HepG2 (cell line): ENCODE results near the gene MTCH2. TPM values are rescaled to one million over a fixed set of nuclear protein-coding genes. Genes with fewer than 3 reads are reported as not detected.

Experiments
- ARHGAP35 ChIP-seq: sonication (generic); formaldehyde crosslinking; IDR thresholded peaks from 2 replicates; pipeline ENCODE4 v1.9.0; 2022; ENCODE audit warnings: mild to moderate bottlenecking, inconsistent platforms, moderate library complexity, missing genetic modification reagents, borderline replicate concordance
- CENPX ChIP-seq: sonication (generic); formaldehyde crosslinking; IDR thresholded peaks from 2 replicates; pipeline ENCODE4 v1.9.0; 2021; ENCODE audit warnings: mild to moderate bottlenecking, missing genetic modification reagents, moderate library complexity
- ELF3 ChIP-seq: IDR thresholded peaks from 2 replicates; pipeline ENCODE4 v1.6.1; 2016; ENCODE audit warnings: missing genetic modification reagents, missing compliant biosample characterization
- KDM6A ChIP-seq: IDR thresholded peaks from 2 replicates; pipeline ENCODE4 v1.6.1; 2016; ENCODE audit warnings: low read depth
- NCOA2 ChIP-seq: sonication (generic); formaldehyde crosslinking; IDR thresholded peaks from 2 replicates; pipeline ENCODE4 v1.8.0; 2022; ENCODE audit warnings: inconsistent platforms
- REL ChIP-seq: sonication (generic); formaldehyde crosslinking; conservative IDR thresholded peaks from 2 replicates; pipeline ENCODE4 v1.8.0; 2022; ENCODE audit warnings: mild to moderate bottlenecking, missing genetic modification reagents, moderate library complexity
- TBP ChIP-seq: sonication (generic); formaldehyde crosslinking; IDR thresholded peaks from 2 replicates; pipeline ENCODE4 v1.5.0; 2020; ENCODE audit warnings: missing genetic modification reagents
- ZKSCAN5 ChIP-seq: sonication (generic); formaldehyde crosslinking; IDR thresholded peaks from 2 replicates; pipeline ENCODE4 v1.5.1; 2020; ENCODE audit warnings: mild to moderate bottlenecking, missing genetic modification reagents
- ZNF788 ChIP-seq: sonication (generic); formaldehyde crosslinking; IDR thresholded peaks from 2 replicates; pipeline ENCODE4 v1.5.0; 2020; ENCODE audit warnings: mild to moderate bottlenecking, missing genetic modification reagents, borderline replicate concordance
- polyA plus RNA-seq, 8 experiments: library from polyadenylated mRNA; depleted of rRNA in 3 of 8; stranded (reverse) in 7 of 8; unstranded in 1 of 8; fragments of >200 nt; fragmentation: Illumina TruSeq in 4 of 8; extraction: Trizol in 4 of 8; gene quantifications; 2 replicates each; pipeline versions ENCODE4 v1.2.1 to v1.2.3, GENCODE V29; 2011 to 2016; ENCODE audit warnings: low read depth in 4 of 8, missing spikeins in 1 of 8, mixed read lengths in 1 of 8; ENCODE audit not compliant: insufficient read depth in 1 of 8
- total RNA-seq, 5 experiments: library from RNA; depleted of rRNA; stranded (reverse); fragments of >200 nt; fragmentation: Illumina TruSeq; extraction: Trizol; gene quantifications; 2 replicates each; pipeline ENCODE4 v1.2.3, GENCODE V29; 2016; ENCODE audit warnings: low read depth in 1 of 5
- TF ChIP-seq, protein P1 (sequence below): sonication (generic); formaldehyde crosslinking; IDR thresholded peaks from 2 replicates; pipeline ENCODE4 v1.8.1; 2022; ENCODE audit warnings: mild to moderate bottlenecking, missing genetic modification reagents
- TF ChIP-seq, protein P2 (sequence below): sonication (generic); formaldehyde crosslinking; IDR thresholded peaks from 2 replicates; pipeline ENCODE4 v1.4.0; 2020; ENCODE audit warnings: missing genetic modification reagents
- TF ChIP-seq, protein P3 (sequence below): sonication (generic); formaldehyde crosslinking; IDR thresholded peaks from 2 replicates; pipeline ENCODE4 v1.4.0; 2020; ENCODE audit warnings: missing genetic modification reagents
- TF ChIP-seq, protein P4 (sequence below): IDR thresholded peaks from 2 replicates; pipeline ENCODE4 v1.6.1; 2016; ENCODE audit warnings: low read depth, borderline replicate concordance
- TF ChIP-seq, protein P5 (sequence below), 2 experiments: sonication (generic) in 1 of 2; formaldehyde crosslinking in 1 of 2; IDR thresholded peaks; 2 replicates each; pipeline versions ENCODE4 v1.6.1 to v1.9.0; 2014 to 2022; ENCODE audit warnings: antibody characterized with exemption in 1 of 2, borderline replicate concordance in 1 of 2, inconsistent platforms in 1 of 2, low read depth in 1 of 2, missing genetic modification reagents in 1 of 2

The MTCH2 gene
- total and polyA plus RNA-seq, 2 of the 13 experiments (the other 11 are each of a cell fraction or from before 2014, with no cell fraction given), result 112 to 272 TPM

DNA sequence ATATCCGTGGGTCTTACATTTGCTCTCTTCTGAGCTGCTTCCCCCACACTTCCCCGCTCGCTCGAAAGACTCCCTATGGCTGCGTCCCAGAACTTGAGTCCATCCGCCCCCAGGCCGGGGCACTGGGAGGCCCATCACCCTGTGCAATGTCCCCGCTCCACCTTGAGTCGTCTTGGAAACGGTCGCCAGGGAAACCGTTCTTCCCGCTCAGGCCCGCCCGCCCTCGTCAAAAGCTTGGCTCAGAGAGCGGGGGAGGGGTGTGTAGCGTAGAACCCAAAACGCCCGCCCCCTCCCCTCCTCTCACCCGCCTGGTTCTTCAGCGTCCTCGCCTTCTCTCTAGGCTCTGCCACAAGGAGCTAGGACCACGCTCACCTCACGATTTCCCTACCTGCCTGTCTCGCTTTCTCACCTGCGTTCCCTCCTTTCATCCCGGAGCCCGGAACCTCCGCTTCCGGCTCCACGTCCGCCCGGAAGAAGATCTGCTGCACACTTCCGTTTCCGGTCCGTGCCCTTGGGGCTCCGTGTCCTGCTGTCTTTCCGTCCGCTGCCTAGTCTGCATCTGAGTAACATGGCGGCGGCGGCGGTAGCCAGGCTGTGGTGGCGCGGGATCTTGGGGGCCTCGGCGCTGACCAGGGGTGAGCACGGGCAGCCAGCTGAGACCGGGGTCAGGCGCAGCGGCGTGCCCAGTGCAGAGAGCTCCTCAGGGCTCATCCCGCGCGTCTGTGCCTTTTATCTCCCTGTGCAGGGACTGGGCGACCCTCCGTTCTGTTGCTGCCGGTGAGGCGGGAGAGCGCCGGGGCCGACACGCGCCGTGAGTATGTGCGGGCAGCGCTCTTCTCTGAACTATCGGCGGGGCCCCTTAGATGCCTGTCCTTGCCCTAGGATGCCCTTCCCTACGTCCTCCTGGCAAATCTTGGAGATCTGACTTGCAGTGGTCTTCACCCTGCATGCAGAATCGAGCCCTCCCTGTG, 63.5 kb downstream of the MTCH2 start, which contains the start of the genes KBTBD4 and NDUFS3 (continued):
- TF ChIP-seq, protein P1, sequence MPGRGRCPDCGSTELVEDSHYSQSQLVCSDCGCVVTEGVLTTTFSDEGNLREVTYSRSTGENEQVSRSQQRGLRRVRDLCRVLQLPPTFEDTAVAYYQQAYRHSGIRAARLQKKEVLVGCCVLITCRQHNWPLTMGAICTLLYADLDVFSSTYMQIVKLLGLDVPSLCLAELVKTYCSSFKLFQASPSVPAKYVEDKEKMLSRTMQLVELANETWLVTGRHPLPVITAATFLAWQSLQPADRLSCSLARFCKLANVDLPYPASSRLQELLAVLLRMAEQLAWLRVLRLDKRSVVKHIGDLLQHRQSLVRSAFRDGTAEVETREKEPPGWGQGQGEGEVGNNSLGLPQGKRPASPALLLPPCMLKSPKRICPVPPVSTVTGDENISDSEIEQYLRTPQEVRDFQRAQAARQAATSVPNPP (CRISPR knock-in tag), result peak; percentile 91; the same call in 1 of the 2 replicates
- TF ChIP-seq NCOA2 (CRISPR knock-in tag) (peak; percentile 68; the same call in 1 of the 2 replicates), CENPX (CRISPR knock-in tag) (no peak), ARHGAP35 (CRISPR knock-in tag) (peak; percentile 85; the same call in 1 of the 2 replicates), KDM6A (CRISPR knock-in tag) (no peak), ELF3 (CRISPR knock-in tag) (peak; percentile 88), REL (no peak; the same call in 1 of the 2 replicates), TBP (CRISPR knock-in tag) (no peak), ZKSCAN5 (no peak), ZNF788 (CRISPR knock-in tag) (peak; percentile 98)
- TF ChIP-seq, protein P2, sequence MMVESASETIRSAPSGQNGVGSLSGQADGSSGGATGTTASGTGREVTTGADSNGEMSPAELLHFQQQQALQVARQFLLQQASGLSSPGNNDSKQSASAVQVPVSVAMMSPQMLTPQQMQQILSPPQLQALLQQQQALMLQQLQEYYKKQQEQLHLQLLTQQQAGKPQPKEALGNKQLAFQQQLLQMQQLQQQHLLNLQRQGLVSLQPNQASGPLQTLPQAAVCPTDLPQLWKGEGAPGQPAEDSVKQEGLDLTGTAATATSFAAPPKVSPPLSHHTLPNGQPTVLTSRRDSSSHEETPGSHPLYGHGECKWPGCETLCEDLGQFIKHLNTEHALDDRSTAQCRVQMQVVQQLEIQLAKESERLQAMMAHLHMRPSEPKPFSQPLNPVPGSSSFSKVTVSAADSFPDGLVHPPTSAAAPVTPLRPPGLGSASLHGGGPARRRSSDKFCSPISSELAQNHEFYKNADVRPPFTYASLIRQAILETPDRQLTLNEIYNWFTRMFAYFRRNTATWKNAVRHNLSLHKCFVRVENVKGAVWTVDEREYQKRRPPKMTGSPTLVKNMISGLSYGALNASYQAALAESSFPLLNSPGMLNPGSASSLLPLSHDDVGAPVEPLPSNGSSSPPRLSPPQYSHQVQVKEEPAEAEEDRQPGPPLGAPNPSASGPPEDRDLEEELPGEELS, result peak; percentile 66
- TF ChIP-seq, protein P3, sequence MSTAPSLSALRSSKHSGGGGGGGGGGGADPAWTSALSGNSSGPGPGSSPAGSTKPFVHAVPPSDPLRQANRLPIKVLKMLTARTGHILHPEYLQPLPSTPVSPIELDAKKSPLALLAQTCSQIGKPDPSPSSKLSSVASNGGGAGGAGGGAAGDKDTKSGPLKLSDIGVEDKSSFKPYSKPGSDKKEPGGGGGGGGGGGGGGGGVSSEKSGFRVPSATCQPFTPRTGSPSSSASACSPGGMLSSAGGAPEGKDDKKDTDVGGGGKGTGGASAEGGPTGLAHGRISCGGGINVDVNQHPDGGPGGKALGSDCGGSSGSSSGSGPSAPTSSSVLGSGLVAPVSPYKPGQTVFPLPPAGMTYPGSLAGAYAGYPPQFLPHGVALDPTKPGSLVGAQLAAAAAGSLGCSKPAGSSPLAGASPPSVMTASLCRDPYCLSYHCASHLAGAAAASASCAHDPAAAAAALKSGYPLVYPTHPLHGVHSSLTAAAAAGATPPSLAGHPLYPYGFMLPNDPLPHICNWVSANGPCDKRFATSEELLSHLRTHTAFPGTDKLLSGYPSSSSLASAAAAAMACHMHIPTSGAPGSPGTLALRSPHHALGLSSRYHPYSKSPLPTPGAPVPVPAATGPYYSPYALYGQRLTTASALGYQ (CRISPR knock-in tag), result peak; percentile 80; the same call in 1 of the 2 replicates
- TF ChIP-seq, protein P4, sequence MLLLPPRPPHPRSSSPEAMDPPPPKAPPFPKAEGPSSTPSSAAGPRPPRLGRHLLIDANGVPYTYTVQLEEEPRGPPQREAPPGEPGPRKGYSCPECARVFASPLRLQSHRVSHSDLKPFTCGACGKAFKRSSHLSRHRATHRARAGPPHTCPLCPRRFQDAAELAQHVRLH (CRISPR knock-in tag), result peak; percentile 98
- TF ChIP-seq, protein P5, sequence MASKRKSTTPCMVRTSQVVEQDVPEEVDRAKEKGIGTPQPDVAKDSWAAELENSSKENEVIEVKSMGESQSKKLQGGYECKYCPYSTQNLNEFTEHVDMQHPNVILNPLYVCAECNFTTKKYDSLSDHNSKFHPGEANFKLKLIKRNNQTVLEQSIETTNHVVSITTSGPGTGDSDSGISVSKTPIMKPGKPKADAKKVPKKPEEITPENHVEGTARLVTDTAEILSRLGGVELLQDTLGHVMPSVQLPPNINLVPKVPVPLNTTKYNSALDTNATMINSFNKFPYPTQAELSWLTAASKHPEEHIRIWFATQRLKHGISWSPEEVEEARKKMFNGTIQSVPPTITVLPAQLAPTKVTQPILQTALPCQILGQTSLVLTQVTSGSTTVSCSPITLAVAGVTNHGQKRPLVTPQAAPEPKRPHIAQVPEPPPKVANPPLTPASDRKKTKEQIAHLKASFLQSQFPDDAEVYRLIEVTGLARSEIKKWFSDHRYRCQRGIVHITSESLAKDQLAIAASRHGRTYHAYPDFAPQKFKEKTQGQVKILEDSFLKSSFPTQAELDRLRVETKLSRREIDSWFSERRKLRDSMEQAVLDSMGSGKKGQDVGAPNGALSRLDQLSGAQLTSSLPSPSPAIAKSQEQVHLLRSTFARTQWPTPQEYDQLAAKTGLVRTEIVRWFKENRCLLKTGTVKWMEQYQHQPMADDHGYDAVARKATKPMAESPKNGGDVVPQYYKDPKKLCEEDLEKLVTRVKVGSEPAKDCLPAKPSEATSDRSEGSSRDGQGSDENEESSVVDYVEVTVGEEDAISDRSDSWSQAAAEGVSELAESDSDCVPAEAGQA (IDR thresholded peaks at IDR 0.05; ENCODE audit: low read depth), result peak; percentile 92
- TF ChIP-seq, protein P5 (CRISPR knock-in tag; IDR thresholded peaks at IDR 0.05; ENCODE audit: borderline replicate concordance), result no peak
